Liver (tissue), 9 donors: ENCODE results near the gene DOCK1. TPM values are rescaled to one million over a fixed set of nuclear protein-coding genes. Genes with fewer than 3 reads are reported as not detected.

ENCODE experiments used
- DNase-seq: peaks from one replicate; pipeline ENCODE4 v3.0.0-alpha.2; 2017; ENCODE audit warnings: low spot score
- H3K27ac ChIP-seq, 2 donors: one replicate each; pipeline ENCODE4 v1.7.0; 2013; ENCODE audit warnings: inconsistent platforms in 2 of 2, low read length in 2 of 2, control low read depth in 1 of 2, low read depth in 1 of 2, mild to moderate bottlenecking in 1 of 2
- H3K27me3 ChIP-seq, 4 donors: one replicate each; pipeline versions ENCODE4 v1.6.1 to v1.7.0; 2013; ENCODE audit warnings: low read length in 3 of 4, inconsistent platforms in 1 of 4, mild to moderate bottlenecking in 1 of 4, moderate library complexity in 1 of 4; ENCODE audit not compliant: control insufficient read depth in 4 of 4, insufficient read depth in 4 of 4
- H3K36me3 ChIP-seq, 4 donors: one replicate each; pipeline versions ENCODE4 v1.6.1 to v1.7.0; 2013; ENCODE audit warnings: low read length in 3 of 4, mild to moderate bottlenecking in 3 of 4, low read depth in 1 of 4, moderate library complexity in 1 of 4; ENCODE audit not compliant: control insufficient read depth in 4 of 4, insufficient read depth in 3 of 4
- H3K4me1 ChIP-seq, 4 donors: one replicate each; pipeline versions ENCODE4 v1.6.1 to v1.7.0; 2013; ENCODE audit warnings: low read length in 3 of 4, mild to moderate bottlenecking in 3 of 4, moderate library complexity in 1 of 4; ENCODE audit not compliant: control insufficient read depth in 4 of 4, insufficient read depth in 4 of 4
- H3K4me3 ChIP-seq, 3 donors: one replicate each; pipeline versions ENCODE4 v1.6.1 to v1.7.0; 2013; ENCODE audit warnings: low read length in 3 of 3, control low read depth in 1 of 3, low read depth in 1 of 3, mild to moderate bottlenecking in 1 of 3
- H3K9ac ChIP-seq, 2 donors: one replicate each; pipeline ENCODE4 v1.7.0; 2013; ENCODE audit warnings: low read length in 2 of 2, mild to moderate bottlenecking in 2 of 2, moderate library complexity in 2 of 2, control low read depth in 1 of 2, low read depth in 1 of 2
- H3K9me3 ChIP-seq, 4 donors: one replicate each; pipeline versions ENCODE4 v1.6.1 to v1.7.0; 2013; ENCODE audit warnings: low read length in 3 of 4; ENCODE audit not compliant: control insufficient read depth in 4 of 4
- ATF3 ChIP-seq: IDR thresholded peaks from 2 replicates; pipeline ENCODE4 v1.6.1; 2016; ENCODE audit warnings: antibody characterized with exemption
- CTCF ChIP-seq: fragments of 150-350 bp; IDR thresholded peaks from 2 replicates; pipeline ENCODE4 v1.5.1; 2017; ENCODE audit warnings: improper control_type of control experiment, low read depth, low read length; ENCODE audit not compliant: missing input control
- EGR1 ChIP-seq, 2 donors: IDR thresholded peaks; 2 replicates each; pipeline ENCODE4 v1.6.1; 2016 to 2018; ENCODE audit warnings: antibody characterized with exemption in 2 of 2, low read depth in 2 of 2
- FOXA1 ChIP-seq: IDR thresholded peaks from 2 replicates; pipeline ENCODE4 v1.6.1; 2016; ENCODE audit warnings: antibody characterized with exemption
- FOXA2 ChIP-seq: IDR thresholded peaks from 2 replicates; pipeline ENCODE4 v1.6.1; 2016; ENCODE audit warnings: antibody characterized with exemption
- HNF4G ChIP-seq: IDR thresholded peaks from 2 replicates; pipeline ENCODE4 v1.6.1; 2016; ENCODE audit warnings: antibody characterized with exemption
- JUND ChIP-seq, 2 donors: IDR thresholded peaks; 2 replicates each; pipeline ENCODE4 v1.6.1; 2016; ENCODE audit warnings: antibody characterized with exemption in 2 of 2
- MAX ChIP-seq: IDR thresholded peaks from 2 replicates; pipeline ENCODE4 v1.6.1; 2016; ENCODE audit warnings: antibody characterized with exemption
- RAD21 ChIP-seq, 2 donors: IDR thresholded peaks; 2 replicates each; pipeline ENCODE4 v1.6.1; 2016; ENCODE audit warnings: antibody characterized with exemption in 2 of 2, mild to moderate bottlenecking in 2 of 2
- REST ChIP-seq: IDR thresholded peaks from 2 replicates; pipeline ENCODE4 v1.6.1; 2016; ENCODE audit warnings: antibody characterized with exemption, mild to moderate bottlenecking
- RXRA ChIP-seq, 2 donors: IDR thresholded peaks; 2 replicates each; pipeline ENCODE4 v1.6.1; 2017 to 2018; ENCODE audit warnings: antibody characterized with exemption in 2 of 2, mild to moderate bottlenecking in 1 of 2
- SP1 ChIP-seq: IDR thresholded peaks from 2 replicates; pipeline ENCODE4 v1.6.1; 2018; ENCODE audit warnings: antibody characterized with exemption, mild to moderate bottlenecking
- TAF1 ChIP-seq: conservative IDR thresholded peaks from 2 replicates; pipeline ENCODE4 v1.6.1; 2016; ENCODE audit warnings: antibody characterized with exemption, mild to moderate bottlenecking
- YY1 ChIP-seq: IDR thresholded peaks from 2 replicates; pipeline ENCODE4 v1.6.1; 2016; ENCODE audit warnings: antibody characterized with exemption, mild to moderate bottlenecking
- ZBTB33 ChIP-seq: IDR thresholded peaks from 2 replicates; pipeline ENCODE4 v1.6.1; 2016; ENCODE audit warnings: antibody characterized with exemption
- WGBS: extraction: QIAGEN DNeasy Blood & Tissue Kit; methylation state at CpG from one replicate; pipeline ENCODE4 v1.1.7; 2013; 5-methylcytosine and 5-hydroxymethylcytosine counted together
- polyA plus RNA-seq, 2 donors: library from polyadenylated mRNA; stranded (reverse) in 1 of 2; unstranded in 1 of 2; fragments of 200-250 nt in 1 of 2; fragments of >200 nt in 1 of 2; fragmentation: Nextera tagmentation in 1 of 2; extraction: Ambion mirVana in 1 of 2; gene quantifications; one replicate each; pipeline versions ENCODE4 v1.2.1 to v1.2.3, GENCODE V29; 2013 to 2015
- total RNA-seq, 2 donors: library from RNA; depleted of rRNA; stranded (reverse); fragments of >200 nt; gene quantifications; one replicate each; pipeline ENCODE4 v1.2.3, GENCODE V29; 2014
- donor health status: healthy.
- donor health status: healthy.
- donor health status: healthy.
- donor health status: healthy.
- donor health status: healthy.

DOCK1 gene
- total and polyA plus RNA-seq, 4 donors, result 3.8 to 28.8 (median 9.1) TPM

GRCh38 chr10:127283576-127283975, 378.3 kb downstream of the DOCK1 start:
- TF ChIP-seq JUND (IDR thresholded peaks at IDR 0.05), result no peak
- no peak for TF ChIP-seq FOXA2
- TF ChIP-seq HNF4G, result no peak
- TF ChIP-seq CTCF, result no peak
- no peak for TF ChIP-seq TAF1
- no peak for TF ChIP-seq ATF3
- H3K9me3 ChIP-seq, result peaks cover 0 to 3% (median 1%) of the 10 kb centered on the region in 4 donors
- WGBS, result 98% methylated on average over 3 of the region's 3 CpGs
- no peaks in the 10 kb centered on the region for H3K4me1 ChIP-seq
- no peak for DNase-seq
- no peaks in the 10 kb centered on the region for H3K27me3 ChIP-seq
- H3K36me3 ChIP-seq, result peaks cover 0 to 2% (median 0%) of the 10 kb centered on the region in 4 donors
- no peak overlapping the region for H3K4me3 ChIP-seq
- H3K27ac ChIP-seq, result no peak overlapping the region
- no peak overlapping the region for H3K9ac ChIP-seq

- DNase-seq, result no peak
- TF ChIP-seq FOXA1 (no peak), REST (no peak), HNF4G (no peak), YY1 (no peak), RXRA (IDR thresholded peaks at IDR 0.05) (no peak), EGR1 (IDR thresholded peaks at IDR 0.05; ENCODE audit: low read depth in 2 of 2) (no peak), RAD21 (IDR thresholded peaks at IDR 0.05) (no peak), CTCF (no peak), SP1 (no peak), ZBTB33 (no peak), MAX (no peak), TAF1 (no peak)
- Histone ChIP-seq H3K36me3 (peaks cover 0 to 1% (median 0%) of the 10 kb centered on the region in 4 donors), H3K9me3 (peaks cover 0 to 3% (median 1%) of the 10 kb centered on the region in 4 donors), H3K9ac (no peak overlapping the region), H3K4me3 (no peak overlapping the region), H3K27me3 (no peaks in the 10 kb centered on the region), H3K27ac (no peak overlapping the region), H3K4me1 (no peaks in the 10 kb centered on the region)
- WGBS, result 87% methylated on average over 4 of the region's 4 CpGs
Measured at GRCh38 chr10:127290850-127291249, 385.6 kb downstream of the DOCK1 start.
